NCI-H748 treated with DMSO at 0.1 percent for 48 hours (cell line): ENCODE data around the gene SPOCK2.
"Not testable (repeated sequence)": the region's sequence is repeated elsewhere in the genome, so short reads cannot be mapped to it uniquely, and the experiment has no call there.

Source experiments
- DNase-seq: peaks from one replicate; lab custom pipeline; 2025; lab: John Stamatoyannopoulos, UW

The SPOCK2 gene

GRCh38 chr10:72056932-72057751 lies 31.2 kb downstream of the SPOCK2 start:
- no peak for DNase-seq

DNA sequence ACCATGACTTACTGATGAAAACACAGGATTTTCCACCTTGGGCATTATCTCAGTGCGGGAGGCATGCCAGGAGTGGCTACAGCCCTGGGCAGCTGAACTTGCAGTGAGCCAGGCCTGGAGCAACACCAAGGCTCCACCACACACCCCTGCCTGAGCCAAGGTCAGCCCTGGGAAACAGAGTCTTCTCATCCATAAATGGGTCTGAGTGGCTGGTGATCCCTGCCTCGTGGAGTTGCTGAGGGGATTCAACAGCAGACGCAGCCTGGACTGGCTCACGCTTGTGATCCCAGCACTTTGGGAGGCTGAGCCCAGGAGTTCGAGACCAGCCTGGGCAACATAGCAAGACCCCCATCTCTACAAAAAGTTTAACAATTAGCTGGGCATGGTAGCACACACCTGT lies 32.2 kb downstream of the SPOCK2 start:
- DNase-seq: no peak

DNA sequence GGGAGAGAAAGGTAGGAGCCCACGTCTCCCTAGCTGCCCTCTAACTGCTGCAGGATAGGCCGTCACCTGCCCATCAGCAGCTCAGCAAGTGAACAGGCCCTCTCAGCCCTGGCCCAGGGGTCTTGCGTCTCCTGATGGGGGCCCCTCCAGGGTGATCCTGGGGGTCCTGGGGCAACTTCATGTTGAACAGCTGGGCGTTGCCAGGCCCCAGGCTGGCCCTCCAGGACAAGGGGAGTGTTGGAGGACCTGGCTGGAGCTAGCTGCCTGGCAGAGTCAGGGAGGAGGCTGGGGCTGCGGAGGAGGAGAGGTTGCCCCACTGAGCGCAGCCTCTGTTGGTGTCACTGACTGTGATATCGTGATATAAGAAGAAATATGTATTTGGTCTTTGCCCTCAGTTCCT lies 34.7 kb downstream of the SPOCK2 start:
- DNase-seq: no peak

GRCh38 chr10:72050873-72051272 lies 37.5 kb downstream of the SPOCK2 start:
- DNase-seq: no peak

DNA sequence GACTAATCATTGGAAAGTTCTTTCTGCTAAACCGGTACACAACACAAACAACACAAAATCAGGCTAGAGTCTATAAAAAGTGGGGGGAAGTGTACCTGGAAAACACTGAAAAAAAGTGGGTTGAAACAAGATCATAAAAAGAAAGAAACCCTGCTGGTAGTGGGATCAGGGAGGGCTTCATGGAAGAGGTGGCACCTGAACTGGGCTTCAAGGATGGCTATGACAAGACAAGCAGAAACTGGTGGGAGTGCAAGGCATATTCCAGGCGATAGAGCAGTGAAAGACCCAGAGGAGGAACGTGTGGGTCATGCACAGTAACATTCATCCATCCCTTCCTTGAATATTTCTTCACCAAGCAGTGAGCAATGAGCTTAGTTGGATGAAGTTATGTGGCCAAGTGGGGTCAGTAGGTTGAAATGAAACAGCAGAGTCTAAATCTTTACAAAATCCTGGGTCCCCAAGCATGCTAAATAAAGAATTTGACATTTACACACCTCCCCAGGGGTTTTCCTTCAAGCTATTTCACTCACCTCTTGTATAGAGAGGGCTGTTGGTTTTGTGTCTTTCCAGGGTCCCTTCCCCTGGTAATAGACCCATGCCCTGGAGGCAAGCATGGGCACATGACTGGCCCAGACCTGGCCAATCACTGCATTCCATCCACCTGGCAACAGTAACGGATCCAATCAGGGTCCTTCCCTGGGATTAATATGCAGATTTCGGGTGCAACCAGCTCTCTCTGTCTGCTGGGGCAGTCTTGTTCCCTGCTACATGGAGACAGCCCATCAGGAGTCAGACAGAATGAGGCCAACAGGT lies 38.2 kb downstream of the SPOCK2 start:
- no peak for DNase-seq

DNA sequence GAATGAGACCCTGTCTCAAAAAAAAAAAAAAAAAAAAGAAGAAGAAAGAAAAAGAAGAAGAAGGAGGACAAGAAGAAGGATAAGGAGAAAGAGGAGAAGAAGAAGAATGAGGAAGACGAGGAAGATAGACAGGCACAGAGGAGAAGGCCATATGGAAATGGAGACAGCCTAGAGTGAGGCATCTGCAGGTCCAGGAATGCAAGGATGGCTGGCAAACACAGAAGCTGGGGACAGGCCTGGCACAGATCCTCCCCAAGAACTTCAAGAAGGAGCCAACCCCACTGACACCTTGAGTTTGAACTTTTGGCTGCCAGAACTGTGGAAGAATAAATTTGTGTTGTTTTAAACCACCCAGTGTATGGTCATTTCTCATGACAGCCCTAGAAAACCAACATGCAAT lies 38.9 kb downstream of the SPOCK2 start:
- no peak for DNase-seq

DNA sequence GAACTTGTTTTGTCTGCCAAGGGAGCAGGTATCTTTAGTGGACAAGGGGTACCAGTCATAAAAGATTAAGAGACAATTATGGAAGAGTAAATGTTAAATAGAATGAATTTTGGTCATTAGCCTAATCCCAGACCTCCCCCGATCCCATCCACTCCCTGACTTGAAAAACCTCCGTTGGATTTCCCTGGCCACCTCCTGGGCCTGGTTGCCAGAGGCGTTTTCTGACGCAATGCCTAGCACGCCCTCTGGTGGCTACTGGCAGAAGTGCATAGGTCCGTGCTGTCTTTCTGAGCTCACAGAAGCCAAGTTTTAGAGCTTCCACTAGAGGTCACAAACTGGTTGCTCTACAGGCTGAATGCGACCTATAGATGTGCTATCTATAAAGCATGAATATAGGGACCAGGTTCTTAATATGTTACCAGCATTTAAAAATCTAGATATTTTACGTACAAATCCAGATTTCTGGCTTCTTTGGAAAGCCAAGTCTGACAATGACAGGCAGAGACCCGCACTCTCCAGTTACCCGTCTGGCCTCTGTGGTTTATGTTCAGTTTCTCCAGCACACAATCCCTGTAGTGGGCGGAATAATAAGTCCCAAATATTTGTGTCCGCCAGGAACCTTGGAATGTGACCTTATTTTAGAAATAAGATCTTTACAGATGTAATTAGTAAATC lies 39.8 kb downstream of the SPOCK2 start:
- DNase-seq: peak; percentile 72

- no peak for DNase-seq
Measured at GRCh38 chr10:72045586-72045985, 42.8 kb downstream of the SPOCK2 start.

DNA sequence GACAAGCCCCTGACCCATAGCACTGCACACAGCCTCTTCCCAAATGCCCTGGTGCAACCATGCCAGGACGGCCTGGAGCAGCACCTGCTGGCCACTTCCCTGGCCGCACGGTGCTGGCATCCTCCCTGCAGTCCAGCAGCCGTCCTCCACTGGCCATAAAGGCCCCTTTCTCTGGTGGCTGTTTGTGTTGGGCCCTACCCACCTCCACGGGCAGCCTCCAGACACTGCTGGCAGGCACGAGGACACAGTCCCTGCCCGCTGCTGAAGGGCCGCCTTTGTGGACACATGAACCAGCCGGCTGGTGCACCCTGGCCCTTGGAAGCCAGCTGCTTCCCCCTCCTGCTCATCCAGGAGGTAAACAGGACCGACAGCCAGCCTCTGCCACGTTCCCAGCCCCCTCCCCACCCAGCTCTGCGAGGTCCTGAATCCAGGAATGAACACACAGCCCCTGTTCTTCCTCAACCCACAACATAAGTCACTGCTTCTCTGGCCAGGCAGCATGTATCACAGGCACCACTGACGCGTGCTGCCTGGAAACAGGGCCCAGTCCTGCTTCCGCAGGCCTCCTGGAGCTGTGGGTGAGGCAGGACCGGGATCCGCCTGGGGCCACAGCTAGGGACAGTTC lies 43.8 kb downstream of the SPOCK2 start:
- DNase-seq: no peak

GRCh38 chr10:72043016-72043834 lies 45.1 kb downstream of the SPOCK2 start:
- DNase-seq: no peak

- DNase-seq: no peak
Measured at GRCh38 chr10:72041491-72041890, 46.9 kb downstream of the SPOCK2 start.

- DNase-seq: no peak
Measured at GRCh38 chr10:72039377-72039776, 49.0 kb downstream of the SPOCK2 start.

DNA sequence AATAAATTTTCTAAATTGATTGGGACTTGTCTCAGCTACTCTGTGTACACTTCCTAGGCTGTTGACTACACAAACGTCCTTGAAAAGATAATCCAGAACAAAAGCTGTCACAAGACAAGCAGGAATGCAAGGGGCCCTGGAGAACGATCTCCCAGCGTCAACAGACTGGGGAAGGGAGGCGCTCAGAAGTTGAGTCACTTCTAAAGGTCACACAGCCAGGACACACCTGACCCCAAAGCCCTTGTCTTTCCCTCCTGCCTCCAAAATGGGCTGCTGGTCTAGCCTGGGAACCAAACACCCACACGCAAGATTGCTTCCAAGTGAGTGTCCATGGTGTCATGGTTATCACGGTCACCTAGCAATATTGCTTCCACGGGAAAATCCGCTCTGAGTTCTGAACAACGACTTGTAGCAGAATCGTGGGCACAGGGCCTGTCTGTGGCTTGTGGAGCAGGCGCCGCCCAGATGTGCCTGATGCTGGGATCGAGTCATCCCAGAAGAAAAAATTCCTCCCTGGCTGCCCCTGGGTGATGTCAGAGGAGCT lies 49.8 kb downstream of the SPOCK2 start:
- DNase-seq: no peak

GRCh38 chr10:72037811-72038210 lies 50.5 kb downstream of the SPOCK2 start:
- no peak for DNase-seq

- DNase-seq: no peak
Measured at GRCh38 chr10:72037266-72037665, 51.1 kb downstream of the SPOCK2 start.

DNA sequence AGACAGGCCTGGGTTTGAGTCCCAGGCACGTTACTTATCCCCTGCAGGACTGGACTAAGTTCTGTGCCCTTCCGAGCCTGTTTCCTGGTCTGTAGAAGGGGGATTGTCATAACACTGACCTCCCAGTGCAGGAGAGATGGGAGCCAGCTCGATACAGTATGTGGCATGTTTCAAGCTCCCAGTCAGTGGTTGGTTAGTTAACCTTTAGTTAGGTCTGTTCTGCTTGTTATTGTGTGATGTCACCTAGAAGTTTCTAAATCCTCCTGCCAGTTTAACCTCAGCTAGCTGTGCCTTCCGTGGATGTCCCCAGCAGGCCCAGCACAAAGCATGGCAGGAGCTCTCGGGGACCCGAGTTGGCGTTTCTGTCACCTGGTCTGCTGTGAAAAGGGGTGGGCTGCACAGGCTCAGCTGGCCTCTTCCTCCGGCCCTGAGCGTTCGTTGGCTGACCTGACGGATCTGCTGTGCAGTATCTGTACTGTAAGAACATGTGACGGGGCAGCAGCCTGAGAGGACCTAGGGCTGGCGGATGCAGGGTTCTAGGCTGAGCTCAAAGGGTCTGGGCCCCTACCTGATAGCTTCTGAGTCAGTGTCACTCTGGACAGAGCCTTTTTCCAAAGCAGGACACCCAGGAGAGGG lies 53.0 kb downstream of the SPOCK2 start:
- DNase-seq: no peak

DNA sequence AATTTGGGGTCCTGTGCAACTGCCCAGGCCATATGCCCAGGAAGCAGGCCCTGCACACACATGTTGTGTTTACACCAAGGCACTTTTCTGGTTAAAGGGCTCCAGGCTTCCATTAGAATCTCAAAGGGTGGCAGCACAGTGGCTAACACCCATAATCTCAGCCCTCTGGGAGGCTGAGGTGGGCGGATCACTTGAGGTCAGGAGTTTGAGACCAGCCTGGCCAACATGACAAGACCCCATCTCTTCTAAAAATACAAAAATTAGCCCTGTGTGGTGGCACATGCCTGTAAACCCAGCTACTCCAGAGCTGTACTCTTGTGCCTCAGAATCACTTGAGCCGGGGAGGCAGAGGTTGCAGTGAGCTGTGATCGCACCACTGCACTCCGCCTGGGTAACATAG lies 53.6 kb downstream of the SPOCK2 start:
- DNase-seq: no peak

GRCh38 chr10:72034040-72034499 lies 54.3 kb downstream of the SPOCK2 start:
- DNase-seq: no peak

DNA sequence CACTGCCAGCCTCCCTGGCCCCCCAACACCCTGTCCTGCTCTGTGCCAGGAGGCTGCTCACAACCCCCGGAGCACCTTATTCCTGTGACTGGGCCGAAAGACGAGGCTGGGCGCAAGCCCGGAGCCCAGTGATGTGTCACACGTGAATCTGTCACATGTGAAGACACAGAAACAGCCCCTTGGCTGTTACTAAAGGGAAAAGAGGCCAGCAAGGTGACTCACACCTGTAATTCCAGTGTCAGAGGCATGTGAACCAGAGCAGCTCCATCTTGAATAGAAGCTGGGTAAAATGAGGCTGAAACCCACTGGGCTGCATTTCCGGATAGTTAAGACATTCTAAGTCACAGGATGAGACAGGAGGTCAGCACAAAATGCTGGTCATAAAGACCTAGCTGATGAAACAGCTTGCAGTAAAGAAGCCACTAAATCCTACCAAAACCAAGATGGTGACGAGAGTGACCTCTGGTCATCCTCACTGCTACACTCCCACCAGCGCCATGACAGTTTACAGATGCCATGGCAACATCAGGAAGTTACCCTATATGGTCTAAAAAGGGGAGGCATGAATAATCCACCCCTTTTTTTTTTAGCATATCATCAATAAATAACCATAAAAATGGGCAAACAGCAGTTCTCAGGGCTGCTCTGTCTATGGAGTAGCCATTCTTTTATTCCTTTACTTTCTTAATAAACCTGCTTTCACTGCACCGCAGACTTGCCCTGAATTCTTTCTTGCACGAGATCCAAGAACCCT lies 55.8 kb downstream of the SPOCK2 start:
- DNase-seq: not testable (repeated sequence)

DNA sequence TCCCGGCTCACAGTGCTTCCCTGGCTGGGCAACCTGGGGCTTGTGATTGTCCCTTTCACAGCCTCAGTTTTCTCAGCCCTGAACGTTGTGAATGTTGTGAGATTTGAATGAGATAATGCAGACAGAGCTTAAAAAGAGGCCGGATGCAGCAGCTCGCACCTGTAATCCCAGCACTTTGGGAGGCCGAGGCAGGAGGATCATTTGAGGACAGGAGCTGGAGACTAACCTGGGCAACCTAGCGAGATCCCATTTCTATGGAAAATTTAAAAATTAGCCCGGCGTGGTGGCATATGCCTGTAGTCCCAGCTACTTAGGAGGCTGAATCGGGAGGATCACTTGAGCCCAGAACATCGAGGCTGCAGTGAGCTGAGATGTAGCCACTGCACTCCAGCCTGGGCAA lies 56.6 kb downstream of the SPOCK2 start:
- DNase-seq: no peak
